H1 (cell line): Measurements from ENCODE around the gene TMEM237. TPM values are rescaled to one million over a fixed set of nuclear protein-coding genes. Genes with fewer than 3 reads are reported as not detected.

Source experiments
- ATF2 ChIP-seq: IDR thresholded peaks from 2 replicates; pipeline ENCODE4 v1.6.1; 2012; ENCODE audit warnings: low read length, inconsistent platforms
- CHD1 ChIP-seq: IDR thresholded peaks from 2 replicates; pipeline ENCODE4 v1.6.1; 2012; ENCODE audit warnings: low read depth, low read length, improper control_type of control experiment
- CHD2 ChIP-seq: IDR thresholded peaks from 2 replicates; pipeline ENCODE4 v1.6.1; 2012; ENCODE audit warnings: low read length, improper control_type of control experiment
- EGR1 ChIP-seq: IDR thresholded peaks from 2 replicates; pipeline ENCODE4 v1.6.1; 2011; ENCODE audit warnings: low read depth, low read length, borderline replicate concordance
- KDM1A ChIP-seq: fragments of 200-600, 300-600 bp; sonication (generic); IDR thresholded peaks from 2 replicates; pipeline ENCODE4 v1.7.1; 2016; ENCODE audit warnings: mild to moderate bottlenecking, low read length, borderline replicate concordance
- KDM4A ChIP-seq: IDR thresholded peaks from one replicate; pipeline ENCODE4 v1.7.1; 2012; ENCODE audit warnings: low read depth, mild to moderate bottlenecking, moderate library complexity, low read length, inconsistent platforms; ENCODE audit not compliant: severe bottlenecking
- RNF2 ChIP-seq: fragments of 200-900, 300-1000 bp; sonication (generic); IDR thresholded peaks from 2 replicates; pipeline ENCODE4 v1.7.1; 2016; ENCODE audit warnings: borderline replicate concordance, low read depth, mild to moderate bottlenecking, antibody characterized with exemption, low read length; ENCODE audit not compliant: poor library complexity, severe bottlenecking; ENCODE audit errors: missing control alignments
- SIN3A ChIP-seq, 2 experiments: IDR thresholded peaks in 1 of 2; conservative IDR thresholded peaks in 1 of 2; 2 replicates each; pipeline ENCODE4 v1.6.1; 2011 to 2012; ENCODE audit warnings: low read length in 2 of 2, improper control_type of control experiment in 1 of 2, low read depth in 1 of 2, mild to moderate bottlenecking in 1 of 2
- SIRT6 ChIP-seq: IDR thresholded peaks from one replicate; pipeline ENCODE4 v1.7.1; 2012; ENCODE audit warnings: low read length, inconsistent platforms
- SIX5 ChIP-seq: IDR thresholded peaks from 2 replicates; pipeline ENCODE4 v1.6.1; 2011; ENCODE audit warnings: mild to moderate bottlenecking, low read depth, low read length
- SP2 ChIP-seq: IDR thresholded peaks from 2 replicates; pipeline ENCODE4 v1.6.1; 2012; ENCODE audit warnings: mild to moderate bottlenecking, low read length, inconsistent platforms
- SP4 ChIP-seq: IDR thresholded peaks from 2 replicates; pipeline ENCODE4 v1.6.1; 2012; ENCODE audit warnings: low read length, inconsistent platforms
- SRF ChIP-seq: IDR thresholded peaks from 2 replicates; pipeline ENCODE4 v1.6.1; 2011; ENCODE audit warnings: mild to moderate bottlenecking, low read depth, low read length, moderate library complexity
- TAF7 ChIP-seq: optimal IDR thresholded peaks from 2 replicates; pipeline ENCODE3; 2011; ENCODE audit warnings: low read depth, mild to moderate bottlenecking, inconsistent platforms, low read length, moderate library complexity, borderline replicate concordance
- TBP ChIP-seq: IDR thresholded peaks from 2 replicates; pipeline ENCODE4 v1.6.1; 2011; ENCODE audit warnings: low read depth, low read length, improper control_type of control experiment
- TEAD4 ChIP-seq: IDR thresholded peaks from 2 replicates; pipeline ENCODE4 v1.6.1; 2012; ENCODE audit warnings: low read depth, low read length, inconsistent platforms, mixed read lengths
- ZNF274 ChIP-seq: IDR thresholded peaks from 2 replicates; pipeline ENCODE4 v1.7.0; 2012; ENCODE audit warnings: low read length, borderline replicate concordance; ENCODE audit errors: extremely low read depth
- polyA plus RNA-seq, 7 experiments: library from polyadenylated mRNA; depleted of rRNA in 3 of 7; stranded (reverse) in 5 of 7; unstranded in 2 of 7; fragments of >200 nt in 5 of 7; fragments of 200-250 nt in 2 of 7; gene quantifications; 1 replicate in 5 of 7; 2 replicates in 1 of 7; 4 replicates in 1 of 7; pipeline versions ENCODE4 v1.2.1 to v1.2.3, GENCODE V29; 2011 to 2013; ENCODE audit warnings: missing spikeins in 2 of 7, mixed read lengths in 2 of 7
- total RNA-seq: library from RNA; stranded (reverse); fragmentation: NEBNext Ultra II Directional; extraction: Animal tissue kit (Norgen Biotek cat#: 25700); gene quantifications from 2 replicates; pipeline ENCODE4 v1.2.1, GENCODE V29; 2021
- TF ChIP-seq, protein P1 (sequence below): IDR thresholded peaks from 2 replicates; pipeline ENCODE4 v1.6.1; 2011; ENCODE audit warnings: low read depth, mild to moderate bottlenecking, low read length; ENCODE audit not compliant: insufficient read depth

TMEM237 gene
- total and polyA plus RNA-seq, 2 of the 8 experiments (the other 6 are each of a cell fraction or from before 2014, with no cell fraction given): 26.1 to 41.0 TPM

GRCh38 chr2:201642579-201643215 lies 606 bp downstream of the TMEM237 start (continued):
- TF ChIP-seq SIN3A (conservative IDR thresholded peaks at IDR 0.05 in 1 of 2, IDR thresholded peaks at IDR 0.05 in 1 of 2; ENCODE audit: low read depth in 1 of 2, low read length in 2 of 2) (peak in 1 of 2 experiments; percentile 87; a peak in 2 of 4 replicates), SRF (peak; percentile 79), TEAD4 (no peak), ZNF274 (no peak), ATF2 (no peak), TAF7 (peak; percentile 31), SP2 (no peak), SIRT6 (no peak), SP4 (no peak), CHD2 (no peak), SIX5 (no peak), CHD1 (no peak), KDM4A (peak; percentile 100), EGR1 (no peak), TBP (peak; percentile 83), RNF2 (no peak), KDM1A (no peak)
- TF ChIP-seq, protein P1, sequence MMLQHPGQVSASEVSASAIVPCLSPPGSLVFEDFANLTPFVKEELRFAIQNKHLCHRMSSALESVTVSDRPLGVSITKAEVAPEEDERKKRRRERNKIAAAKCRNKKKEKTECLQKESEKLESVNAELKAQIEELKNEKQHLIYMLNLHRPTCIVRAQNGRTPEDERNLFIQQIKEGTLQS: peak; percentile 88
